HG02642 (cell line): ENCODE measurements around the gene TMEM187.

ENCODE experiments used
- ATAC-seq: cut with Tn5 transposase; IDR thresholded peaks from one replicate; pipeline ENCODE4 v1.9.1; 2021; ENCODE audit warnings: mild to moderate bottlenecking; ENCODE audit not compliant: unreplicated experiment, poor library complexity

The TMEM187 gene

DNA sequence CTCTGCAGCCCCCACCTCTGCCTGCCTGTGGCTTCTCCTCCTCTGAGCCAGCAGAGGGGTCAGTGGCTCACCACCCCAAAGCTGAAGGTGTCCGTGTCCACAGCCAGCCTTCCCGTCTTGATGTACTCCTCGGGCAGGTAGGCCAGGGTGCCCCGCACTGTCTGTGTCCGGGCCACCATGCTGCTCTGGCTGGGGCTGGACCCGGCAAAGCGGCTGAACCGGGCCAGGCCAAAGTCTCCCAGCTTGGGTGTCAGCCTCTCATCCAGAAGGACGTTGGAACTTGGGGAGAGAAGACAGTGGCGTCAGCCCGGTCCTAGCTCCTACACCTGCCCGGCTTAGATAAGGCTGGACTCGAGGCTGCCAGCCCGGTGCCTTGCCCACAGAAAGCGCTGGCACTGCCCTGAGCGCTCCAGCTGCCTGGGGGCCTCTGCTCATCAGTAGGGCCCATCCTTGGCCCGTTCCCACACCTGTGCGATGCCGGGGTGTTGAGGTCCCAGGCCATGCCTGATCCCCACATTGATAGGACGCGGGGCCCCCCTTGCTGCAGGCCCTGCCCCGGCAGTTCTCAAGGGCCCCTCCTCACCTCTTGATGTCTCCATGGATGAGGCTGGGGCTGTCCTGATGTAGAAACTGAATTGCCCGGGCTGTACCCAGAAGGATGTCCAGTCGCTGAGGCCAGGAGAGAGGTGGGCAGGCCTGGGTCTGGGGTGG, 44.0 kb downstream of the TMEM187 start:
- ATAC-seq: no peak

DNA sequence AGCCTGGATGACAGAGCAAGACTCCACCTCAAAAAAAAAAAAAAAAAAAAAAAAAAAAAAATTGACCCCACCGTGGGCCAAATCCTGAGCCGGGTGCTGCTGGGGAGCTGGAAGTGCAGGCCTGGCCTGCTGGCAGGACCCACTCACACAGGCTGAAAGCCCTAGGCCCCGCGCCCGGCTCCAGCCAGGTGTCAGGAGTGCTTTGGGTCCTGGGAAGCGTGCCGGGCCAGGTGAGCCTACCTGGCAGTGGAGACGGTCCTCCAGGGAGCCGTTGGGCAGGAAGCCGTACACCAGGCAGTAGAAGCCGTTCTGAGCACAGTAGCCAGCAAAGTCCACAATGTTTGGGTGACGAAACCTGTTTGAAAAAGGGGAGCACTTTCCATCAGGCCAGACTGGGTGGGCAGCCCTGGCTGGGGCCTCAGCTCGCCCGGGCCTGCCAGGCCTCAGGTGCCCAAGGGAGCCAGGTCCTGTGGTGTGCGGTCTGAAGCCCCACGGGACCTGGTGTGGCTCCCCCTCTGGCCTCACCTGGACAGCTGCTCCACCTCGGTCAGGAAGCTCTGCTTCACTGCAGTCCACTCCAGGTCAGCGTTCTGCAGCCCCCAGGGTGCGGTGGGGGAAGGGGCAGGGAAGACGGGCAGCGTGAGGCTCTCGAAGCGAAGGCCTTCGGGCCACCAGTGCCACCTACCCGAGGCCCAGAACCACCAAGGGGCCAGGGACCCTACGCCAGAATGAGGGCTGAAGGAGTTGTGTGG, 45.4 kb downstream of the TMEM187 start:
- ATAC-seq: no peak

DNA sequence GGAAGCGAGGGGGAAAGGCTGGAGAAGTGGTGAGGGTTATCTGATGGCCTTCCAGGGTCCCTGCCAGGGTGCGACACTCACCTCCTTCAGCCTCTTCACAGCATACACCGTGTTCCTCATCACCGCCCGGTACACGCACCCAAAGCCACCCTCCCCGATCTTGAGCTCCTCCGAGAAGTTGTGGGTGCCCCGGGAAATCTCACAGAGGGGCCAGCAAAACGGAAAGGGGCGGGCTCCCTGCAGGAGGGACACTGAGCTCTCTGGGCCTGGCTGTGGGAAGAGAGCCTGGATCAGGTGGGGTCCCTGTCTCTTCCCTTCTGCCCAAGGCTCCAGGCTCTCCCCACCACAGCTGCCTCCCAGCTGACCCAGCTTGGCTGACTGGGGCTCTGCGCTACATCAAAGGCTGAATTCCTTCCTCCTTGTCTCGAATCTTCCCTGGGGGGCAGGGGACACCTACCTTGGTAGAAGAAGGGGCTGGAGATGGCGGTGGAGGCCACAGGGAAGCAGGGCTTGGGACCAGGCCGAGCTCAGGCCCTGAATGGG, 46.0 kb downstream of the TMEM187 start:
- ATAC-seq: no peak

DNA sequence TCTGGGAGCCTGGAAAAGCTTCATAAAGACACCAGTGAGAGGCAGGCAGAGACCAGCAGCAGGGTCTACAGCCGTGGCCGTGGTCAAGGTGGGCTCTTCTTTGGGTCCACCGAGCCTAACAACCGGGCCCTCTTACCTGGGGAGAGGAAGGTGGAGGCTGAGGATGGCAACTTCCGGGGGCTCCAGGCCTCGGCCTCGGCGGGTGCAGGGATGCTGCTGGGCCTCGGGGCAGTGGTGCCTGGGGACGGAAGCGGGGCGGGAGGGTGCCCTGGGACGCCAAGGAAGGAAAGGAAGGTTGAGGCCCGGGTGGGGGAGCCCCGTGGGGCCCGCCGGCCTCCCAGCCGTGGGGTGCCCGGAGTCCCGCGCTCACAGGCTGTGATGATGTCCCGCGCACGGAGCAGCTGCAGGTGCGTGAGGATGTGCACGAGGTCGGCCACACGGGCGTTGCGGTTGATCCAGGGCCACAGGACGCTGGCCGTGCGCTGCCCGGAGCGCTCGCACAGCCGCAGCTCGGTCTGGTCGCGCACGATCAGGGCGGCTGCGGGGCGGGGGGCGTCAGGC, 46.6 kb downstream of the TMEM187 start:
- ATAC-seq: peak; percentile 23

DNA sequence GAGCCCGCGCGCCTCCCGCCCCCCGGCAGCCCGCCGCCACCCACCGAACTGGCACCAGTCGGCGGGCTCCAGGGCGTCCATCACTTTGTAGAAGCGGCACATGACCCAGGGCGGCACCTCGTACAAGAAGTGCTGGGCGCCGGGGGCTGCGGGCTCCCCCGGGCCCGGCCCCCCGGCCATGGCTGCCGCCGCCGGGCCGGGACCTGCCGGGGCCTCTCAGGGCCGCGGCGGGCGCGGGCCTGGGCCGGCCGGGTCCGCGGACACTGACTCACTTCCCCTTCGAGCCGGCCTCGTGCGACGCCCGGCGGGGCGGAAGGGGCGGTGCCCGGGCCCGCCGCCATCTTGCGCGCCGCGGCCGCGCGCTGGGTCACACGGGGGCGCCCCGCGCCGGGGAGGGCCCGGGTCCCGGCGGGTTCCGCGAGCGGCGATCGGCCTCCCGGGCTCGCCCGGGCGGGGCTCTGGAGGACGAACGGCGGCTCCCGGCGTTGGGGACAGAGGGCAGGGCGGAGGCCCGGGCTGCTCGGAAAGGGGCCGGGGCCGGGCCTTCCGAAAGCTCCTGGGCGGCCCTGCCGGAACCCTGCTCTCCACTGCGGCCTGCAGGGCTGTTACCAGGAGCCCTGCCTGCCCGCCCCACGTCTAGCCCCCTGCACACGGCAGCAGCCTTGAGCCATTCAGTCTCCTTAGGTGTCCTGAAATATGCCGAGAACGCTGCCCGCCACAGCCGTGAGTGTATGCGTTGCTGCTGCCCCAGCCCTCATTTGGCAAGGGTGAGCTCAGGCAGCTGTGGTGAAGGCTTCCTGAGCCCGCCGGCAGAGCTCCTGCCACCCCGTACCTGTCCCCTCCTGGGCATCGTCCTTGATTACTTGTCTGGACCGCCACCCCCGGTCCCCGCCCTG, 47.3 kb downstream of the TMEM187 start, which contains the start of gene IRAK1:
Gene IRAK1, minus strand, starts transcription at position 270 of the 896 bp plus-strand sequence. Its CDS starts 90 bp downstream, at position 180.
- ATAC-seq: peak; percentile 70

DNA sequence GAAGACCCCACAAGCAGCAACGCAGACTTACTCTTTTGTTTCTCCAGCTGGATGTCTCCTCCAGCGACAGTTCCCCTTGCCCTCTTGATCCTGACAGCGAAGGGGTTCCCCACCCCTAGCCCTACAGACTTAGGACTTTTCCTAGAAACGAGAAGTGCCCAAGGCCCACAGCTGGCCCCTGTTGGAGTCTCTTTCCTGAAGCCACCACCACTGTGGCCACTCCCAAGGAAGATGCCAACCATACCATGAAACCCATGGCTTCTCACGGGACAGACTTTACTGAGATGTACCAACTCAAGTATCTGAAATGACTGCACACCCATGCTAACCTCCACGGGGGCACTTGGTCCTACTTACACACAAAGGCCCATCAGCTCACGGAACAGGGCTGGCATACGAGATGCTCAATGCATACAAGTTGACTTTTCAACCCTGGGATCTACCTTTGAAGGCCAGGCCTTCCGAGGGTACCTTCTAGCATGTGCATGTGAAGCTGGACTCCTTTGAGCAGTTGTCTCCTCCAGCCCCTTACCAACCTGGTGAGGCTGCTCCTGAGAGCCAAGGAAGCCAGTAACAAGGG, 48.1 kb downstream of the TMEM187 start:
- no peak for ATAC-seq

DNA sequence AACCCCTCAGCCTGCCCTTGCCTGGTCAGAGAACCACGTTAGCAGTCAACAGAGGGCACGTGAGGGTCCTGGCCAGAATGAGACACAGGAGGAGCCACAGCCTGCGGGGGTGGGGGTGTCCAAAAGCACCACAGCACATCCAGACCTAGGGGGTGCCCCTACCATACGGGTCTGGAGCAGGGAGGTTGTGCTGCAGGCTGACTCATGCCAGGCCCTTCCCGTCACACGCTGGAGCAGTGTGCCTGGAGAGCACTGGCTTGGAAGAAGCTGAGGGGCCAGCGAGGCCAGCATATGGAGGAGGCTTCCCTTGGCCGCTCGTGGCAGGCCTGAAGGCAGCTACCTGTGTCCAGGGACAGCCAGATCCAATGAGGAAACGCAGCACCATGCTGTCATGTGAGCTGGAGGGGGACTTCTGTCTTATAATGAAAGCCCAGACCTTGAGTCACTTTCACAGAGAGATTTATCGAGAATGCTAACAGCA, 48.6 kb downstream of the TMEM187 start:
- no peak for ATAC-seq

DNA sequence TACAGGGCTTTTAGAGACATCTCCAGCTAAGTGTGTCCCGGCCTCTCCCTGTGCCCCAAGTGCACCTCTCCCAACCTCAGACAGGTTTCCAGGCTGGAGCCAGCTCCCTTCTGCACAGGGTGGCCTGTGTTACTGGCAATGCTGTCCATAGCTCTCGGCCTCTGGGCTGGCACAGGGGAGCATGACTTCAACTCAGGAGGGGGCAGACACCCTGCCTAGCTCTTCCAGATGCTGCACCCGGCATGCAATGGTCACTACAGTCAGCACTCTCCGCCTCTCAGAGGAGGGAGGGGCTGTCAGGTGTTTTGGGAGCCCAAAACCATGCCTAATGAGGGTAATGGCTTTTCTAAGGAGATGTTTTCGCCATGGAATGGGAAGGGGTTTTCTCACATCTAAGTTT, 49.6 kb downstream of the TMEM187 start:
- no peak for ATAC-seq

DNA sequence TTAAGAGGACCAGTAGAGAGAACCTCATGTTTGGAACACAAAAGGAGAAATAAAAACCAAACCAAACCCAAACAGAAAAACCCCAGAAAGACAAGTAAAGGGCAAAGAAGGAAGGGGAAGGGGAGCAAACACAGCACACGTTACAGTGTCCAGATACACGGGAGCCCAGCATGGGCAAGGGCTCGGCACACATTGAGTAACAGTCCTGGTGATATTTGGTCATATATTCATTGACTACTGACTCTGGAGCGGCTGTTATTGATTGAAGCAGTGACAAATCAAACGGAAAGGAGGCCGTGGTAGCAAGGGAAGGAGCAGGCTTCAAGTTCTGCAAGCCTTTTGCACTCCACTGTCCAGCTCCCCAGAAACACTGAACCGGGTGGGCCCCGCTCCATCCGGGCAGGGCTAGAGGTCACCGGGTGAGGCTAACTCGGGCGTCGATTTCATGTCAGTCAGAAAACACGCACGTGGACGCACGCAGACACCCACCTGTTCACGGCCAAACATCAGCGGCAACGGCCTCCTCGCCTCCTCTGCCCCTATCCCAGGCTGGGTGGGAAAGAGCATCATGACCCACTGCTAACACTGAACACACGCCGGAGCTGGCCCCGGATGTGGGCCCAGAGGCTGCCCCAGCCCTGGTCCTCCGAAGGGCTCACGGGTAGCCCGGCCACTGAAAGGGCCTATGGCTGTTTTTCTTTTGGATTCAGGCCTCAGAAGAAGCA, 50.9 kb downstream of the TMEM187 start:
- ATAC-seq: no peak

DNA sequence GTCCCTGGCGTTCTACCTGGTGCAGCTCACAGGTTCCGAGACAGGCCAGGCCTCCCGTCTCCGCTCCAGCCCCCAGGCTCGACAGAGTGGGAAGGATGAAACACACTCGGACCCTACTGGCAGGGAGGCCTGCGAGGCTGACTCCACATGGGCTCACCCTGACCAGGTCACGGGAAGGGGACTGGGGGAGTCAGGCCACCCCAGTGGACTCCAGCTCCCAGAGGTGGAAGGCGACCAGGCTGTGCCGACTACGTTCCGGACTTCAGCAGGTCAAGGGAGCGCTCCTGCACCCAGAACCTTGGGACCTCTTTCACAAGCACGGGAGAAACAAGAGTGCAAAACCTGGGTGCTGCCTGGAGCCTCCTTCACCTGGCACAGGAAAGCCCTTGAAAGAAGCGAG, 51.7 kb downstream of the TMEM187 start:
- no peak for ATAC-seq

DNA sequence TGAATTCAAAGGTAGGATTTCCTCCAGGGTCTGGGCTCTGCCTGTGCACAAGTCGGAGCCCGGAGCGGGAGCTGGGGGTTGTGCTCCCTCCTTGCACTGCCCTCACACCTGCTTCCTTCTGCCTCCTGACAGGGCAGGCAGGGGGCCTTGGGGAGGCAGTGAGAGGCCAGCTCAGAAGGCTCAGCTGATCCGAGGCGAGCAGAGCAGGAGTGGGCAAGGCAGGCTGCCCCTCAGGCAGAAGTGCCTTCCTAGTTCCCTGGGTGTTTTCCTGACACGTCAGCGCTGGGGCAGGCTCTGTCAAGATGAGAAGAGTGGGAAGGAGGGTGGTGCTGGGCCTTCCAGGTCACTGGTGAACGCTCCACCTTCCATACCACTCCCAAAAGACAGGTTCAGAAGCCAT, 52.7 kb downstream of the TMEM187 start:
- no peak for ATAC-seq

DNA sequence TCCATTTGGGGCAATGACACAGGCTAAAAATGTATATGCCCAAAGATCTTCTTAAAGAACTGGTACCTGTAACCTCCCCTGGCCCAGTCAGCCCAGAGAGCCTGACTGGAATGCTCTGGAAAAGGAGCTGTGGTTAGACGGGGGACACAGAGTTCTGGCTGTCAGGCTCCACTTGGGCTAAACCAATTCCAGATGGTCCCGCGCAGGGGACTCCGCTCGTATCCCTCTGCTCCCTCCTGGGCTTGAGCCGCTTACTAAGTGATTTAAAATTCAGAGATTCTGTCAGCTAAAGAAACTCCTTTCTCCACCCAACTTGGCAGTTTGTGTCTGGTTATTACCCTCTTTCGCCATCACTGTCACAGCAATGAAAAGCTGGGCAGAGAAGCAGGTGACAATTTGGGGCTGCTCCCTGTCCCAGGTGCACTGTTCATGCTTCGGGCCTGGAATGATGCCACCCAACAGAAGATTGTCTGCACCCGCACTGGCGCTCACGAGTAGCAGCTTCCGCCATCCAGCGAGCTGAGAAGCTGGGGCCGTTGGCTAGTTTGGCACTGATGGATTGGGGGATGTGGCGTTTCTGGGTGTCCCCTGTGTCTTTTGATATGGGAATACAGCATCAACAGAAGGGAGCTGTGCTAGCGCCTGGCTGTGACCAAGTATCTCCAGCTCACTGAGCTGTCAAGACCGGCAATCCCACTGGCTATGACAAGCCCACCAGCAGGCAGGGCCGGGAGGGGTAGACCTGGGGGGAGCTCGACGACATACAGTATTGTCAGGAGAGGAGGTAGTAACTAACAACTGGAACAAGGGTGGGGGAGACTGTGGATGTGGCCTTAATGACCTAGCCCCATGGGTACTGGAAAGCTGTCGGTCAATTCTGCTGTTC, 53.8 kb downstream of the TMEM187 start:
- ATAC-seq: no peak

DNA sequence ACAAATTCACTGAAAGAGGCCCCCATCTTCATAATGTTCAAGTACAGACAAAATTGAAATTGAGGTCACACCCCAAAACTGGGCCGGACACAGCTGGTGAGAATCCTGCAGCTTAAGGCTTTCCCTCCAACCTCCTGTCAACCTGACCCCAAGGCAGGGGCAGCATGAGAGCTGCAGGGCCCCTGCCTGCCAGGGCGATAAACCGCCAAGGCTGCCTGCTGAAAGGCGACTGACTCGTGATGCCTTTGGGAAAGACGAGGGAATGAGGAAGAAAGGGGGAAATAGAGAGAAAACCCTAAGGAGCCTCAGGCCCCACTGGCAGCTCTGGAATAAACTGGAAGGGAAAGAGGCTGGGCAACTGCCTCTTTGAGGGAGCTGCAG, 54.5 kb downstream of the TMEM187 start:
- ATAC-seq: no peak

DNA sequence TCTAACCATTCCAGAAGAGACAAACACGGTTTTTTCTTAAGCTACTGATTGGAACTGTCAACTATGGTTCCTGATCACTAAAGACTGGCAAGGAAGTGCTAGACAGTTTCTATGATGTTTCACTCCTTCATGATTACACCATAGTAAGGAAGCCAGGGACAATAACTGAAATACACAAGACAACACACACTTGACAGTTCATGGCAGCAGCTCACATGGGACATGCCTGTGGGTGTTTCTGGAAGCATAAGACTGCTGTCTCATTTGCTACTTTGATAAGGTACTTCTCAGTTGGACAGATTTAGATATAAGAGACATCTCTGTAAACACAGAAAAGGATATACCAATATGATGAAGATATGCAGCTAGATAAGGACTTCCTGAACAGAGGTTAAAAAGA, 55.4 kb downstream of the TMEM187 start:
- ATAC-seq: no peak

DNA sequence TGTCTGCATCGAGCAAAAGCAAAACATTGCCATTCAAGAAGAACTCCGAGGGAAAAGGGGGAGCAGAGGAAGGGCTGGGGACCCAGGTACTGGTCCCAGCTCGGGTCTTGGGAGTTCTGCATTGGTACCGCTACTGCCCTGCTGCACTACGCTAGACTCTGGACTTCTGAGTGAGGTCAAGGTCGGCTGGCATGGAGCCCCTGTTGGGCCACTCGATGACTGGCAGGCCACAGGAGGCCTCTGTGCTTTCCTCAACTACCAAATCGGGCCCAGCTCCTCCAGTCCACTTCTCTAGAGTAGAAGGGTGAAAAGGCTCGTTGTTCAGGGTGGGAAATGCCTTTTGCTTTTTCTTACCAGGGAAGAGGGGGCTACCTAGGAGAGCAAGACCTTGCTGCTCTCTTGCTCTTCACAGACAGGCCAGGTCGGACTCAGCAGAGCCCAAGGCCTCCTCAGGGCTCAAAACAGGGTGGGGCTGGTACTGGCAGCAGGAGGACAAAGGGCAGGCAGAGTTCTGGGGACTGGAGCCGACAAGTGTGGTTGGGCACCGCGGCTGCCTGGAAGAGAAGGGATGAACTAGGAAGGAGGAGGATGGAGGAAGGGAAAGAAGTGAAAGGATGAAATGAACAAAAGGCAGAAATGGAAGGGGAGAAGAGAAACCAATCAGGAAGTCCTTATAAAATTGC, 56.1 kb downstream of the TMEM187 start:
- no peak for ATAC-seq

DNA sequence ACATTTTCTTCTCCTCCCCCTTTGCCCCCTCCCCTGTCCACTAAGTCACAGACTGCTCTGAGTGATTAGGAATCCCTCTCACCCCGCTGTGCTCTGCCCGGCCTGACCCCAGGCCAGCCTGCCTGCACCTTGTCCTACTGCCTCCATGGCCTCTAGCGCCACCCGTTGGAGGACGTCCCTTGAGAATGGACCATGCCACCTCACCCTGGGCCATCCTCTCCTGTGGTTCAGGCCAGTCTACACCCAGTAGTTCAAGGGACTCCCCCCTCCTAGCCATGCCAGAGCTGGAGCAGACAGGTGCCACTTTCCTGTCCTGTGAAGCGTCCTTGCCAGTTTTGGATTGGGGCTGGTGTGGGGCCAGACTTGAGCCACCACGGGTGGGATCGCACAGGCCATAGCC, 56.9 kb downstream of the TMEM187 start:
- no peak for ATAC-seq

DNA sequence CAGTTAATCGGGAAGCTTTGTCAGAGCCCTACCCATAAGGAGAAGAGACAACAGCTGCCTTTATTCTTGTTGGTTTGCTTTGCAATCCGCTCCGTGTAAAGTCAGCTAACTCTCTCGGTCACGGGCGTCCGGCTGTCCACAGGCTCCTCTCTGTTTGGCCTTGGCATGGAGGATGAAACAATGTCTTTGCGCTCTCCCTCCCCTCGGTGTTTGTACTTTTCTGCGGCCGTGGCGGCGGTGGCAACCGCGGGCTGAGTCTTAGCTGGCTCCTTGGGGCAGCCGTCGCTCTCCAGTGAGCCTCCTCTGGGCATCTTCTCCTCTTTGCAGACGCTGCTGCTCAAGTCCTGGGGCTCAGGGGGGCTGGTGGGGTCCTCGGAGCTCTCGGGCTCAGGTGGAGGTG, 57.7 kb downstream of the TMEM187 start:
- no peak for ATAC-seq
